T1000 (cell line): ENCODE results near the gene CDK11B.
"Not testable (repeated sequence)": the region's sequence is repeated elsewhere in the genome, so short reads cannot be mapped to it uniquely, and the experiment has no call there.

ENCODE experiments used
- DNase-seq: peaks from one replicate; lab custom pipeline; 2025; ENCODE audit warnings: mixed read lengths; lab: John Stamatoyannopoulos, UW

The CDK11B gene

DNA sequence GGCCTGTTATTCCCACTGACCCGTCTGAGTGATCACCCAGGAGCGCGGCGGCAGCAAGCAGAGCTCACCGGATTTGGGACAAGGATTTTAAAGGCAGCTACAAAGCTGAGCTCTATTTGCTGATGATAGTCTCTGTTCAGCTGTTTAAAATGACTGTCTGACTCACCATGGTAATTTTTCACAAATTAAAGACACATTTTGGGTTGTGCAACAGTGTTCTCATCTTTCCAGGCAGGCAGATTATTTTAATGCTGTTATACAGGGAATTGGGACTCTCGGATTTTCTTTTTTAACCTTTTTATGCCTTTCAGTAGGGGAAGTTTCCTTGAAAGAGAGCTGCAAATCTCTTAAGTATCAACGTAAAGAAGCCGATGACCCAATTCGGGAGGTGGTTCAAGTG, 3.6 kb upstream of the CDK11B start:
- DNase-seq: not testable (repeated sequence)

DNA sequence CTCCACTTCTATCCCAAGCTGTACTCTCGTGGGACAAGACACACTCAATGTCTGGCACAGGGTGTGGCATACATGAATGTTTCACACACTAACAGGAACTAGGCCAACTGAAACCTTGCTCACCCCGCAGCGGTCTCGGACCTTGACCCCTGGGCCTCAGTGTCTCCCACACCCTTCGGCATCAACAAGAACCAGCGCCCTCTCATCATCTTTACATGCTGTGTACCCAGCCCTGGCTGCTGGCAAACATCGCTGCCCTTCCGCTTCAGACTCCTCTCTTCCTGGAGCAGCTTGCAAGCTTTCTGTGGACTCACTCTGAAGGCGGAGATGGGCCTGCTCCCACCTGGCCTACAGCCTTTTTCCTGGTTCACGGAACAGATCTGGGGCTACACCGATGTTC, 10.5 kb downstream of the CDK11B start:
- DNase-seq: not testable (repeated sequence)

DNA sequence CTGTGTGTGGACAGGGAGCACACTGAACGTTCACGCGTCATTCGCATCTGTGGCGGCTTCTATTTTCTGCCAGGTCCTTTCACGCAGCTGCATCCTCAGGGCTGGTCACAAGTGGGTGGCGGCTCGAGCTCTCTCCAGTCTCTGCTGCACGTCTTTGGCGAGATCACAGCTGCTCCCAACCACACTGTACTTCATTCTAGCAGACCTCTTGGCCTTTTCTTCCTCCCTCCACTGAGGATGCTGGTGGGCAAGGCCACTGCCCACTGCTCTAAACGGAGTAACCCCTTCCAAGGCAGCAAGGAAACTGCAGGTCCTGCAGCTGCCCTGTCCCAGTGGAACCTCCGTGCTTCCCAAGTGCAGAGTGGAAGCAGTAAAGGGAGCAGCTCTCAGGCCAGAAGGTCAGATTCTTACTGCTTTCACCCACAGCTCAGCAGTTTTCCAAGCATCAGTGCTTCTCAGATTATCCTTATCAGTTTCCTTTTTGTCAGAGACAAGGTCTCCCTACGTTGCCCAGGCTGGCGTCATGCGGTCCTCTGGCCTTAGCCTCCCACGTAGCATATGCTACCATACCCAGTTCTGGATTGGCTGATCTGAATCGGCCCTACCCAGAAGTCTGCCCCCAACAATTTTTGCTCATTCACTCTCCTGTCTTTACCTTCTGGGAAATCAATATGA, 11.1 kb downstream of the CDK11B start:
- not testable (repeated sequence) for DNase-seq

DNA sequence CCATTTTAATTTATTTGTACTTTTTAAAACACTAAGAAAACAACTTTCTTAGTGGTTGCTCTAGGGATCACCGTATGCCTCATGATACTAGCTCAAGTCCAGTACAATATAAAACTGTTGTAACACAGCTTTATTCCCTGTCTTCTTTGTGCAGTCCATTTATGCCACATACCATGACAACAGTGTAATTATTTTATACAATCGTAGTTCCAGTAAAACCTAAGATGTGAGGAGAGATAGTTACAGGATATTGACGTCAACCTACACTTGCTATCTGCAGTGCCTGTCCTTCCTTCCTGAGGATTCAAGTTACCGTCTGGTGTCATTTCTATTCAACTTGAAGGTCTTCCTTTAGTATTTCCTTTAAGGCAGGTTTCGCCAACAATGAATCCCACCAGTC, 12.5 kb downstream of the CDK11B start:
- DNase-seq: not testable (repeated sequence)

DNA sequence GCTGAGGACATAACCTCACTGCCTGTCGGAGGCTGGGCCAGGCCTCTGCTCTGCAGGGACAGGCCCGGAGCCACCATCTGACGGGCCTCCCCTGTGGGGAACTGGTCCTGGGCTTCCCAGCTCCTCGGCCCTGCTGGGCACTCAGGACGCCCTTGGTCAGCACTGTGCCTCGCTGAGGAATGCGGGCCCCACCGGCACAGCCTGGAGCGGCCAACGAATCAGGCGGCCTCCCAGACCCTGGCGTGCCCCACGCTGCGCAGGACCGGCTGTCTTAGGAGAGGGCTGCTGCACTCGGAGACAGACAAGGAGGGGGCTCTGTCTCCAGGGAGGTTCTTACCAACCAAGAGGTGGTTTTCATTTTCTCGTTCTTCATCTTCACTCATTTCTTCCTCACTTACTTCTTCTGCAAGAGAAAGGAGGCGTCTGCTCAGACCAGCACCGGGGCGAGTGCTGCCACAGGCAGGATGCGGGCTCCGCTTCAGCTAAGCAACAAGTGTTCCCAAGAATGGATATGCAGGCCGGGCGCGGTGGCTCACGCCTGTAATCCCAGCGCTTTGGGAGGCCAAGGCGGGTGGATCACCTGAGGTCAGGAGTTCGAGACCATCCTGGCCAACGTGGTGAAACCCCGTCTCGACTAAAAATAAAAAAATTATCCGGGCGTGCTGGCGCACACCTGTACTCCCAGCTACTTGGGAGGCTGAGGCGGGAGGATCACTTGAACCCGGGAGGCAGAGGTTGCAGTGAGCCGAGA, 17.9 kb downstream of the CDK11B start:
- not testable (repeated sequence) for DNase-seq

DNA sequence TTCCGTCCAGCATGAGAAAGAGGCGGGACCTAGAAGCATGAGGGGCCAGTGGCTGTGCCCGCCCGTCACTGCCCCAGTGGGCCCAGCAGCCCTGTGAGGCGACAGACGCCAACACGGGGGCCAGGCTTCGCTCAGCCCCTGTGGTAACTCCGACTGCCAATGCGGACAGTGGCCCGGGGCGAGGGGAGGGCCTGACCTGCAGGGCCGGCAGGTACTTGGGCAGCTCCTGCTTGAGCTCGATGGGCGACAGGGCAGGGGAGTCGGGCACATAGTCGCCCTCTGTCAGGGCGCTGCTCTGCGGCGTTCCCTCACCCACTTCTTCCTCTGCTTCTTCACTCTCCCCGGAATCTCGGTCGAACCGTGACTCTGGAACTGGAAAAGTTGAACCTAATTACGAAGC, 18.7 kb downstream of the CDK11B start:
- DNase-seq: not testable (repeated sequence)

DNA sequence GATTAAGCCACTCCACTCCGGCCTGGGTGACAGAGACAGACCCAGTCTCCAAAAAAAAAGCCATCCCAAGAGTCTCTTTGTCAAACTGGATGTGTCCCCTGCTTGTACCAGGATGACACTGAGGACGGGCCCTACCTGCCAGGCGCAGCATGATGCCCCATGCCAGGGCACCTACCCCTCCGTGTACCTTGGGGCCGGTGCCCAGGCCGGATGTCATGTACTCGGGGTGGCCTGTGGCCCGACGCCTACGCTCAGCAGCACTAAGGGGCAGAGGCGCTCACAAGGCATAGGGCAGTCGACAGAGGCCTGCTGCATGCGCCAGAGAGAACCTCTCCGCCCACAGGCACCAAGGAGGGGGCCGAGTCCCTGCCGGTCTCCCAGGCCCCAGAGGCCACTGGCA, 19.4 kb downstream of the CDK11B start:
- DNase-seq: not testable (repeated sequence)

DNA sequence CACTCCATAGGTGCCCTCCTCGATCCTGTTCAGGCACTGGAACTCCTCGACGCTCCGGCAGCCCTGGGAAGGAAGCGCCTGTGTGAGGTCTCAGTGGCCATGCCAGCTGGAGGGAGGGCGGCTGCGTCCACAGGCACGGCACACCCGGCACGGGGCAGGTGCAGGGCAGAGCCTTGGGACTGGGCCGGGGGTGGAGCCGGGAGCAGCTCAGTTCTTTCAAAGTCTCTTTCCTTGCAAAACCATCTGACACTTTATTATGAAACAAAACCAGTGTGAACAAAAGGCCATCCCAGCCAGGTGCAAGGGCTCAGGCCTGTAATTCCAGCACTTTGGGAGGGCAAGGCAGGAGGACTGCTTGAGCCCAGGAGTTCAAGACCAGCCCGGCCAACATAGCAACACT, 20.3 kb downstream of the CDK11B start:
- not testable (repeated sequence) for DNase-seq

DNA sequence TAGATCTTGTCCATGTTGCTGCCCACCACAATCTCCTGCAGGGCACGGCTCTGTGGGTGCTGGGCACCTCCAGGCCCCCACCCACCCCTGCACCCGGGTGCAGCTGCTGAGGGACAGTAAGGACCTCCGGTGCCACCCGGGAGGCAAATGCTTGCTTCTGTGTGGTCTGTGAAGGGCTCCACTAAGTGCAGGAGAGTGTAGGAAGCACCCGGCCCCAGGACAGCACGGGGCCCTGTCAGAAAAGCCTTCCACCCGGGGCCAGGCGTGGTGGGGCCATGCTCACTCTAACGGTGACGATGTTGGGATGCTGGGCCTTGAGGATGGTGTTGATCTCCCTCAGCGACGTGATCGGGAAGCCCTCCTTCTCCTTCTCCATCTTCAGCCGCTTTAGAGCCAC, 21.3 kb downstream of the CDK11B start:
- not testable (repeated sequence) for DNase-seq

DNA sequence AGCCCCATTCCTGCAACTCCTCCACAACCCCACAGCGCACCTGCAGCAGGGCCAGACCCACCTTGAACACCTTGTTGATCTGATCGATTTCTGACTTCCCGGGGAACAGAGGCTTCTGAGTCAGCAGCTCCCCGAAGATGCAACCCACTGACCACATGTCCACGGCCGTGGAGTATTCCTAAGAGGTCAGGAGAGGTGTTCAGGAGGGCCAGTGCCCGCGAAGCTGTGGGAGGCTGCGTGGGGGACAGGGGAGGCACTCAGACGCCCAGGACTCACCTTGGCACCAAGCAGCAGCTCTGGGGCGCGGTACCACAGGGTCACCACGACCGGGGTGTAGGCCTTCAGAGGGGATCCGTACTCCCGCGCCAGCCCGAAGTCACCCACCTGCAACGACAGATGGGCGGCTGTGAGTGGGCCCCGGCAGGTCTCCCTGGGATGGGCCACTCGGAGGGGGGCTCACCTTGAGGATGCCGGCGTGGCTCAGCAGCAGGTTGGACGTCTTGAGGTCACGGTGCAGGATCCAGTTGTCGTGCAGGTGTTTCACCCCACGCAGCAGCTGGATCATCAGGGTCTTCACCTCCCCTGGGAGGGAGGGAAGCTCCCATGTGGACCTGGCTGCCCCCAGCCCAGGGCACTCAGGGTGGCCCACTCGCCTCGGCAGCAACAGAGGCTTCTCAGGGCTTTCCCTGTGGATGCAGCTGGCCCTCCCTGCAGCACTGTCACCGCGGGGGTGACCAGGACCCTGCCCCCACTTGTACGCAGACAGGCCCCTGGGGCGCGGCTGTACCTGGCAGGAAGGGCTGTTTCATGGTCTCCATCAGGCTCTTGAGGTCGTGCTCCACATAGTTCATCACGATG, 22.0 kb downstream of the CDK11B start:
- DNase-seq: not testable (repeated sequence)

DNA sequence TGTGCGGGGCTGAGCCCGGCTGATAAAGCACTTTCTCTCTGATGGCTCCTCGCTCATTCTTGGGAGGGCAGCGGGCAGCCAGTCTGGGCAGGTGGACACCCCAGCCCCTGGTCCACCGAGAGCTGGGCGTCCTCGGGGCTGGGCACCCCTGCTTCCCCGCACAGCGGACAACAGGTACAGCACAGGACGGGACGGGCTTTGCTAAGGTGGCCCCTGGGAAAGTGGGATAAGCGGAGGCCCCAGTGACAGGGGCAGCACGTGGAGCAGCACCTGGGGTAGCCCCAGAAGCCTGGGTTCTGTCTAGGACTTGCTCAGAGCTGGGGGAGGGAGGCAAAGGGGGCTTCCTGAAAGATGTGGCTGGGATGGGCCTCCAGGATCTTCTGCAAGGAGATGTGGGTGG, 24.2 kb downstream of the CDK11B start:
- DNase-seq: not testable (repeated sequence)

DNA sequence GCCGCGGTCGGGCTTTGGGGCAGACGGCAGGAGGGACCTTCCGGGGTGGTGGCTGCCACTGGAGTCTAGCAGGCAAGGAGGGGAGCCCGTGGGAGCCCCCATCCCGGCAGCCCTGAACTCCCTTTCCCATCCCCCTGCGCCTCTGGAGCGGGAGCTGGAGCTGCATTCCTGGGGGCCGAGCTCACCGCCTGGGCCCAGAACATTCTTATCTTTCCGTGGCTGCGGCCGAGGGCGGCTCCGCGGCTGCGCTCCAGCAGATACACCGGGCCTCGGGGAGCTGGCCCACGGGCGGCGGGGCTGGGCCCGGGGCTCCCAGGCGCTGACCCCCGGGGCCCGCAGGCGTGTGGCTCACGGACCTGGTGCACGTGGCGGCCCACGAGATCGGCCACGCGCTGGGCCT, 25.4 kb downstream of the CDK11B start:
- DNase-seq: not testable (repeated sequence)

DNA sequence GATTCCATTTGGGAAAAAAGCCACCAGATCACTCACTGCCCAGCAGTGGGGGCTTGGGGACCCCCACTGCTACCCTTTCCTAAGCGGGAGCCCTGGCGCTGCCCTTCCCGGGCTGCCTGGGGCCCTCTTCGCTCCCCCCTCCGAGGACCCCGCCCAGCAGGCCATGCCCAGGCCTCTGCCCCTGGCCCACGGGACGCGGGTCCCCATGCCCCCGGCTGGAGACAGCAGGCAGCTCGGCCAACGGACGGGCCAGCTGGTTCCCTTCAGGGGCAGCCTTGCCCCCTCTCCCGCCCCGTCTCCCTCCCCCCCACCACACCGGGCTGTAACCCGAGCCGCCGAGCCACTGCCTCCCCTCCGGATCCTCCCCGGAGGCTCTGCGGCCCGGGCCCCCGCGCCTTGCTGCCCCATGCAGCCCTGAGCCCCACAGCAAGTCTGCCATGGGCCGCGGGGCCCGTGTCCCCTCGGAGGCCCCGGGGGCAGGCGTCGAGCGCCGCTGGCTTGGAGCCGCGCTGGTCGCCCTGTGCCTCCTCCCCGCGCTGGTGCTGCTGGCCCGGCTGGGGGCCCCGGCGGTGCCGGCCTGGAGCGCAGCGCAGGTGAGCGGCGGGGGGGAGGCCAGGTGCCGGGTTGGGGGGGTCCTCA, 26.9 kb downstream of the CDK11B start, which contains the start of gene MMP23B:
Gene MMP23B (plus strand): TSS at position 392 of the 639 bp plus-strand sequence. CDS start 46 bp downstream, at position 438.
- DNase-seq: no peak

DNA sequence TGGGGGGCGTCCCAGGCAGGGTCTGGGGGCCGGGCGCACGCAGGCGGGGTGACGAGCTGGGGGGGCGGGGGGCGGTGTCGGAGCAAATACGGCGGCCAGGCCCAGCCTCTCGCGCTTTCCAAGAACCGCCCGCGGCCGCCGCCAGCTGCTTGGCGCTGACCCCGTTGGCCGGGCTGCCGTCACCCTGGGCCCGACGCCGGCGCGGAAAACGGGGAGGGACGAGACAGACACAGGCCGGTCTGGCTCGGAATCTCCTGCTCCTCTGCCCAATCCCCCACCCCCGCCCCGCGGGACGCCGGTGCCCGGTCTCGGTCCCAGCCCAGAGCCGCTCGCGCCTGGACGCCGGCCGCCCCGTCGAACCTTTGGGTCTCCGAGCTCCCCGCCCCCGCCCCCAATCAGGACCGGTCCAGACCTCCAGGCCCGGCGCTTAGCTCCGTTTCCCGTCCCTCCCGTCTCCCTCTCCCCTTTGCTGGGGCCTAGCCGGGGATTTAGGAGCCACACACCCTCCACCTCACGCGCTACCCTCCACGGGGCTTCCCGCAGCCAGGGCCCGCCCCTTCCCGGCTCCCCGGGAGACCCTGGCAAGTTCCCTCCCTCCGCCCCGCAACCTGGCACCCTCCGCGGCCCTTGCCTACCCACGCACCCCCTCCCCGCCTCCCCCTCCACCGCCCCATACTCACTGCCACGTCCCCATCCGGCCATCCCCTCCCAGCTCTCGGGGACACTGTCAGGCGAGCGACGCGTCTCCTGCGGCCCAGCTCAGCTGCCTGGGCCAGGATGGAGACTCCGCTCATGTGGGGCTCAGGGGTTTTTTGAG, 27.6 kb downstream of the CDK11B start:
- DNase-seq: no peak

DNA sequence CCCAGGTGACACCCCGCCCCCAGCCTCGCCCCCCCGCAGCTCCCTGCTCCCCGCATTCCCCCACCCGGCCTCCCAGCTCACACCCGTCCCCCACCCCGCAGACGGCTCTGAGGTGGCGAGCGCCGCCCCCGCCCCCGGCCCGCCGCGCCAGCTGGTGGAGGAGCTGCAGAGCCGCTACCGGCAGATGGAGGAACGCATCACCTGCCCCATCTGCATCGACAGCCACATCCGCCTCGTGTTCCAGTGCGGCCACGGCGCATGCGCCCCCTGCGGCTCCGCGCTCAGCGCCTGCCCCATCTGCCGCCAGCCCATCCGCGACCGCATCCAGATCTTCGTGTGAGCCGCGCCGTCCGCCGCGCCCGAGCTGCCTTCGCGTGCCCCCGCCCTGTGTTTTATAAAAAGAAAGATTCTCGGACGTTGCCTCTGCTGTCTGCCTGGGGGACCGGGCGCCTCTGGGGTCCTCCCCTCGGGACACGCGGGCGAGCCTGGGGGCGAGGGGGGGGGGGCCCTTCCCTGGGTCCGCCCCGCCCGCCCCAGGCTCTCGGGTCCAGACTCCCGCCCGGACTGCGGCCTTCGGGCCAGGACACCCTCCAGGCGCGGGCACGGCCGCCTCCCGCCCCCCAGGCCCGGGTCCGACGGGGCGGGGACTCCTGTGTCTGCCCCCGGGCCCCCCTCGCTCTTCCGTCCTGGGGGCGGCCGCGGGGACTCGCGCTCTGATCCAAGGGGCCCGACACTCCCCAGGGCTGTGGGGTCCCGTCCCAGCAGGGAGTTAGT, 28.4 kb downstream of the CDK11B start:
- DNase-seq: no peak

DNA sequence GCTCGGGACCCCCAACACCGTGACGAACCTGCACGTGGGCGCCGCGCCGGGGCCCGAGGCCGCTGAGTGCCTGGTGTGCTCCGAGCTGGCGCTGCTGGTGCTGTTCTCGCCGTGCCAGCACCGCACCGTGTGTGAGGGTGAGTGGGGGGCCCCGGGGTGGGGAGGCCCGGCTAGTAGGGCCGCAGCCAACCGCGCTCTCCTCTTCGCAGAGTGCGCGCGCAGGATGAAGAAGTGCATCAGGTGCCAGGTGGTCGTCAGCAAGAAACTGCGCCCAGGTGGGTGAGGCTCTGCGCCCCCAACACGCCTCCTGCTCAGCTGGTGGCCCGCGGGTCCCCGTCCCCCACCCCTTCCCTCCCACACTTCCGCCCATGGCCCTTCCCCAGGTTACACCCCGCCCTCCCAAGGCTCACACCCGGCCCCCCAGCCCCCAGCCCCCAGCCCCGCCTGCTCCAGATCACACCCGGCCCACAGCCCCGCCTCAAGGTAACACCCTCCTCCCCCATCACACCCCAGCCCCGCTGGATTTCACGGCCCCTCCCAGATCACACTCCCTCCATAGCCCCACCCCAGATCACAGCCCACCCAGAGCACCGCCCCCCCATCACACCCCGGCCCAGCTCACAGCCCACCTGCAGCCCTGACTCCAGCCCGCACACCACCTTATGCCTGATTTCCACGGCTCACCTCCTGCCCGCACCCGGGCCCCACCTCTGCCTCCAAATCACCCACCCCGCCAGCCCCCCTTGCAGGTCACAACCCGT, 29.2 kb downstream of the CDK11B start:
- no peak for DNase-seq

DNA sequence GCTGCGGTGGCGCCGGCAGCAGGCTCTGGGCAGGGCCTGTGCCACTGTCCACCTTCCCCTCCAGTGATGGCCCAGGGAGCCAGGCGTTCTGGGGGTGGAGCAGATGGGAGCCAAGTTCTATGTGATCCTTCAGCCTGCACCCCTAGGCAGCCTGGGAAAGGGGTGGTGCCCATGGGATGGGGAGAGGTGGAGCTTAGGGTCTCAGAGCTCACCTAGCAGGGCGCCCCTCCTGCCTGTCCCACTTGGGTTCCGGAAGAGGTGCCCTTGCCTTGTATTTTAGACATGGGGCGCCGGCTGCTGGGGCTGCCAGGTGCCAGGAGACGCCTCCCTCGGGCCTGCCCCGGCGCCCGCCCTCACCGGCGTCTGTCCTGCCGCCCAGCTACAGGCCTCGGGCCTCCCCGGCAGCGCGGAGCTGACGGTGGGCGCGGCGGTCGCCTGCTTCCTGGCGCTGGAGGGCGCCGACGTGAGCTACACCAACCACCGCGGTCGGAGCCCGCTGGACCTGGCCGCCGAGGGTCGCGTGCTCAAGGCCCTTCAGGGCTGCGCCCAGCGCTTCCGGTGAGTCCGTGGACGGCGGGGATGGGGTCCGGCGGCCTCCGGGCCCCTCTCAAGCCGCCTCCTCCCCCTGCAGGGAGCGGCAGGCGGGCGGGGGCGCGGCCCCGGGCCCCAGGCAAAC, 29.9 kb downstream of the CDK11B start:
- no peak for DNase-seq

DNA sequence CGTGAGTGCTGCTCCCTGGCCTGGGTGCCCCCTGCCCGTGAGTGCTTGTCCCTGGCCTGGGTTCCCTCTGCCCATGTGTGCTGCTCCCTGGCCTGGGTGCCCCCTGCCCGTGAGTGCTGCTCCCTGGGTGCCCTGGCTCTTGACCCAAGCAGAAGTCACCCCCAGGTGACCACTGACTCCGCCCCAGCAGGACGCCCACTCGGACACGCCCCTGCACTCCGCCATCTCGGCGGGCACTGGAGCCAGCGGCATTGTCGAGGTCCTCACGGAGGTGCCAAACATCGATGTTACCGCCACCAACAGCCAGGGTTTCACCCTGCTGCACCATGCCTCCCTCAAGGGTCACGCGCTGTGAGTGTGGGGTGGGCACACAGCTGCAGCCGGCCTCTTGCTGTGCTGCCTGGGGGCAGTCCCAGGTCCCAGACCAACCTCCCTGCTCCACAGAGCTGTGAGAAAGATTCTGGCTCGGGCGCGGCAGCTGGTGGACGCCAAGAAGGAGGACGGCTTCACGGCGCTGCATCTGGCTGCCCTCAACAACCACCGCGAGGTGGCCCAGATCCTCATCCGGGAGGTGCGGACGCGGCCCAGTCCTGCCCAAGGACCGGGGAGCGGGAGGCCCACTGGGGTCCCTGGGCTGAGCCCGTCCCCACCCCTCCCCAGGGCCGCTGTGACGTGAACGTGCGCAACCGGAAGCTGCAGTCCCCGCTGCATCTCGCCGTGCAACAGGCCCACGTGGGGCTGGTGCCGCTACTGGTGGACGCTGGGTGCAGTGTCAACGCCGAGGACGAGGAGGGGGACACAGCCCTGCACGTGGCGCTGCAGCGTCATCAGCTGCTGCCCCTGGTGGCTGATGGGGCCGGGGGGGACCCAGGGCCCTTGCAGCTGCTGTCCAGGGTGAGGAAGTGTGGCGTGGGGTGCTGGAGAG, 30.7 kb downstream of the CDK11B start:
- DNase-seq: no peak
